Endodermal cell (in vitro differentiated cells): ENCODE data around the gene ZBED4. TPM values are rescaled to one million over a fixed set of nuclear protein-coding genes. Genes with fewer than 3 reads are reported as not detected.
A peak's percentile ranks its signal among the peaks of the same experiment; 100 is the strongest.

ENCODE experiments used
- DNase-seq: peaks from one replicate; pipeline ENCODE4 v3.0.0-alpha.2; 2017
- H3K27ac ChIP-seq: 2 replicates; pipeline ENCODE4 v1.5.1; 2013; ENCODE audit warnings: mild to moderate bottlenecking, low read depth, low read length, moderate library complexity
- H3K27me3 ChIP-seq: 2 replicates; pipeline ENCODE4 v1.6.1; 2013; ENCODE audit warnings: mild to moderate bottlenecking, low read length, moderate library complexity; ENCODE audit not compliant: insufficient read depth, control insufficient read depth, poor library complexity, severe bottlenecking
- H3K36me3 ChIP-seq: 2 replicates; pipeline ENCODE4 v1.7.0; 2013; ENCODE audit warnings: mild to moderate bottlenecking, low read length, moderate library complexity; ENCODE audit not compliant: control insufficient read depth, insufficient read depth
- H3K4me1 ChIP-seq: one replicate; pipeline ENCODE4 v1.7.0; 2013; ENCODE audit warnings: low read length; ENCODE audit not compliant: control insufficient read depth, insufficient read depth
- H3K4me3 ChIP-seq: 2 replicates; pipeline ENCODE4 v1.5.1; 2013; ENCODE audit warnings: mild to moderate bottlenecking, low read length, moderate library complexity
- H3K9ac ChIP-seq: 2 replicates; pipeline ENCODE4 v1.6.1; 2013; ENCODE audit warnings: mild to moderate bottlenecking, low read length, moderate library complexity; ENCODE audit not compliant: poor library complexity, severe bottlenecking; ENCODE audit errors: extremely low read depth
- H3K9me3 ChIP-seq: 2 replicates; pipeline ENCODE4 v1.6.1; 2013; ENCODE audit warnings: mild to moderate bottlenecking, low read length, moderate library complexity; ENCODE audit not compliant: control insufficient read depth
- H3K27ac Mint-ChIP-seq: 2 replicates; pipeline ENCODE4 v1.8.0; 2020; ENCODE audit warnings: mixed read lengths
- H3K27me3 Mint-ChIP-seq: 2 replicates; pipeline ENCODE4 v1.8.0; 2021; ENCODE audit warnings: mild to moderate bottlenecking, mixed read lengths; ENCODE audit not compliant: insufficient read depth
- H3K36me3 Mint-ChIP-seq: 2 replicates; pipeline ENCODE4 v1.8.0; 2020; ENCODE audit warnings: low read depth, mixed read lengths
- H3K4me1 Mint-ChIP-seq: 2 replicates; pipeline ENCODE4 v1.8.0; 2020; ENCODE audit warnings: mixed read lengths
- H3K4me3 Mint-ChIP-seq: 2 replicates; pipeline ENCODE4 v1.8.0; 2020; ENCODE audit warnings: mild to moderate bottlenecking, moderate library complexity, mixed read lengths
- H3K9me3 Mint-ChIP-seq: 2 replicates; pipeline ENCODE4 v1.8.0; 2020; ENCODE audit warnings: mild to moderate bottlenecking, mixed read lengths
- CTCF ChIP-seq: fragments of 200-600 bp; sonication (generic); conservative IDR thresholded peaks from 2 replicates; pipeline ENCODE4 v1.5.0; 2021; ENCODE audit warnings: antibody characterized with exemption, mild to moderate bottlenecking
- WGBS, 2 experiments: methylation state at CpG; one replicate each; pipeline versions ENCODE4 v1.1.5 to v1.1.7; 2013; ENCODE audit warnings: missing lambda C conversion rate in 2 of 2, mixed read lengths in 1 of 2; ENCODE audit not compliant: insufficient coverage in 1 of 2, insufficient read length in 1 of 2; 5-methylcytosine and 5-hydroxymethylcytosine counted together
- total RNA-seq, 2 donors: library from RNA; stranded (reverse); fragmentation: NEBNext Ultra II Directional in 1 of 2; extraction: Animal tissue kit (Norgen Biotek cat#: 25700) in 1 of 2; gene quantifications; 2 replicates in 1 of 2; 3 replicates in 1 of 2; pipeline ENCODE4 v1.2.1, GENCODE V29; 2021

Gene ZBED4
- total RNA-seq, 2 donors from 2014 or later: 22.0 to 26.6 TPM

GRCh38 chr22:49848690-49849160 is 4.9 kb upstream of the ZBED4 start:
- TF ChIP-seq CTCF: no peak
- H3K27ac Mint-ChIP-seq: no peak overlapping the region
- DNase-seq: no peak
- H3K4me3 ChIP-seq: peak overlapping the region; percentile 62
- H3K27me3 Mint-ChIP-seq: peaks cover 83% of the 10 kb centered on the region
- no peak overlapping the region for H3K27ac ChIP-seq
- no peaks in the 10 kb centered on the region for H3K36me3 ChIP-seq
- no peaks in the 10 kb centered on the region for H3K4me1 Mint-ChIP-seq
- 0 to 1% methylated on average over 1 to 51 of the region's 51 CpGs for WGBS, 2 experiments
- no peaks in the 10 kb centered on the region for H3K4me1 ChIP-seq
- H3K9me3 Mint-ChIP-seq: no peaks in the 10 kb centered on the region
- no peaks in the 10 kb centered on the region for H3K36me3 Mint-ChIP-seq
- H3K4me3 Mint-ChIP-seq: peak overlapping the region; percentile 64
- H3K9ac ChIP-seq: no peak overlapping the region
- peaks cover 91% of the 10 kb centered on the region for H3K27me3 ChIP-seq
- H3K9me3 ChIP-seq: no peaks in the 10 kb centered on the region

GRCh38 chr22:49849161-49850020 is 4.3 kb upstream of the ZBED4 start:
- DNase-seq: no peak
- no peaks in the 10 kb centered on the region for H3K9me3 ChIP-seq
- peaks cover 84% of the 10 kb centered on the region for H3K27me3 ChIP-seq
- Mint-ChIP-seq H3K27ac (no peak overlapping the region), H3K9me3 (no peaks in the 10 kb centered on the region), H3K4me3 (peak overlapping the region; percentile 48), H3K36me3 (no peaks in the 10 kb centered on the region), H3K27me3 (peaks cover 78% of the 10 kb centered on the region), H3K4me1 (no peaks in the 10 kb centered on the region)
- H3K4me3 ChIP-seq: peak overlapping the region; percentile 62
- H3K4me1 ChIP-seq: no peaks in the 10 kb centered on the region
- H3K27ac ChIP-seq: no peak overlapping the region
- WGBS, 2 experiments: 5% methylated on average over 22 to 89 of the region's 89 CpGs
- no peak overlapping the region for H3K9ac ChIP-seq
- no peak for TF ChIP-seq CTCF
- H3K36me3 ChIP-seq: no peaks in the 10 kb centered on the region

GRCh38 chr22:49850021-49850911 is 3.4 kb upstream of the ZBED4 start:
- Mint-ChIP-seq H3K36me3 (no peaks in the 10 kb centered on the region), H3K27ac (no peak overlapping the region), H3K27me3 (peaks cover 70% of the 10 kb centered on the region), H3K9me3 (no peaks in the 10 kb centered on the region), H3K4me3 (peak overlapping the region; percentile 48), H3K4me1 (peaks cover 8% of the 10 kb centered on the region)
- no peak overlapping the region for H3K4me3 ChIP-seq
- peaks cover 2% of the 10 kb centered on the region for H3K4me1 ChIP-seq
- H3K9ac ChIP-seq: no peak overlapping the region
- H3K36me3 ChIP-seq: no peaks in the 10 kb centered on the region
- no peak overlapping the region for H3K27ac ChIP-seq
- H3K27me3 ChIP-seq: peaks cover 76% of the 10 kb centered on the region
- no peaks in the 10 kb centered on the region for H3K9me3 ChIP-seq
- no peak for DNase-seq
- WGBS, 2 experiments: 41 to 53% methylated on average over 11 to 31 of the region's 31 CpGs
- TF ChIP-seq CTCF: no peak
